ENCODE results near the gene IL22RA2. TPM values are rescaled to one million over a fixed set of nuclear protein-coding genes. Genes with fewer than 3 reads are reported as not detected.

The IL22RA2 gene
- total and polyA plus RNA-seq, 4 donors: 0.05 TPM; not detected in 3

DNA sequence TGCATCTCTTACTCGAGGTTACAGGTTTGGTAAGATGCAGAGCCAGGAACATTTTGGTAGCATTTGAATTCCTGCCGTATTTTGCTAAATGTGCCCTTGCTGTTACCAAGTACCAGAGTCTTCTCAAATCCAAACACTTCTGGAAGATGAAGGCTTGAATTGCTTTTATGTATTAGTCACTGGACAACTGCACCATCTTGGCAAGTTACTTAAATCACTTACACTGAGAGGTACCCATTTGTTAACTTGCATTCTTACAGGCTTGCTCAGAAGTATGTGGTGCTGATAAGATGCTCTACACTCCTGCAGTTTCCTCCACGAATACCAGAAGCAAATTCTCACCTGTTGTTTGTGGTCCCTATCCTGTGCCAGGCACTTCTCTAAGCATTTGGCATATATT, 12.7 kb downstream of the IL22RA2 start:
- Histone ChIP-seq H3K27ac (ENCODE audit: low read depth in 1 of 2, low read length in 2 of 2) (no peak overlapping the region), H3K9me3 (ENCODE audit: control insufficient read depth in 4 of 4, low read length in 3 of 4) (no peaks in the 10 kb centered on the region), H3K27me3 (ENCODE audit: control insufficient read depth in 4 of 4, insufficient read depth in 4 of 4, low read length in 3 of 4) (peaks cover 0 to 5% (median 0%) of the 10 kb centered on the region in 4 donors), H3K36me3 (ENCODE audit: control insufficient read depth in 4 of 4, insufficient read depth in 3 of 4, low read depth in 1 of 4, low read length in 3 of 4) (no peaks in the 10 kb centered on the region), H3K4me1 (ENCODE audit: control insufficient read depth in 4 of 4, insufficient read depth in 4 of 4, low read length in 3 of 4) (no peaks in the 10 kb centered on the region), H3K9ac (ENCODE audit: low read depth in 1 of 2, low read length in 2 of 2) (no peak overlapping the region), H3K4me3 (ENCODE audit: low read depth in 1 of 3, low read length in 3 of 3) (no peak overlapping the region)
- TF ChIP-seq NR2F2 (IDR thresholded peaks at IDR 0.05) (no peak), YY1 (IDR thresholded peaks at IDR 0.05) (no peak), SP1 (IDR thresholded peaks at IDR 0.05) (no peak), FOXA2 (IDR thresholded peaks at IDR 0.05) (no peak), TAF1 (conservative IDR thresholded peaks at IDR 0.05) (no peak), JUND (IDR thresholded peaks at IDR 0.05) (no peak), RXRA (IDR thresholded peaks at IDR 0.05) (no peak), HNF4G (IDR thresholded peaks at IDR 0.05) (no peak), CTCF (IDR thresholded peaks at IDR 0.05; ENCODE audit: low read depth, low read length, missing input control) (no peak), HNF4A (conservative IDR thresholded peaks at IDR 0.05) (no peak), GABPA (IDR thresholded peaks at IDR 0.05 in 1 of 2, conservative IDR thresholded peaks at IDR 0.05 in 1 of 2) (no peak), FOXA1 (IDR thresholded peaks at IDR 0.05) (no peak), REST (IDR thresholded peaks at IDR 0.05) (no peak), RAD21 (IDR thresholded peaks at IDR 0.05) (no peak), EGR1 (IDR thresholded peaks at IDR 0.05; ENCODE audit: low read depth in 2 of 2) (no peak), MAX (IDR thresholded peaks at IDR 0.05) (no peak)
- TF ChIP-seq, protein P1, sequence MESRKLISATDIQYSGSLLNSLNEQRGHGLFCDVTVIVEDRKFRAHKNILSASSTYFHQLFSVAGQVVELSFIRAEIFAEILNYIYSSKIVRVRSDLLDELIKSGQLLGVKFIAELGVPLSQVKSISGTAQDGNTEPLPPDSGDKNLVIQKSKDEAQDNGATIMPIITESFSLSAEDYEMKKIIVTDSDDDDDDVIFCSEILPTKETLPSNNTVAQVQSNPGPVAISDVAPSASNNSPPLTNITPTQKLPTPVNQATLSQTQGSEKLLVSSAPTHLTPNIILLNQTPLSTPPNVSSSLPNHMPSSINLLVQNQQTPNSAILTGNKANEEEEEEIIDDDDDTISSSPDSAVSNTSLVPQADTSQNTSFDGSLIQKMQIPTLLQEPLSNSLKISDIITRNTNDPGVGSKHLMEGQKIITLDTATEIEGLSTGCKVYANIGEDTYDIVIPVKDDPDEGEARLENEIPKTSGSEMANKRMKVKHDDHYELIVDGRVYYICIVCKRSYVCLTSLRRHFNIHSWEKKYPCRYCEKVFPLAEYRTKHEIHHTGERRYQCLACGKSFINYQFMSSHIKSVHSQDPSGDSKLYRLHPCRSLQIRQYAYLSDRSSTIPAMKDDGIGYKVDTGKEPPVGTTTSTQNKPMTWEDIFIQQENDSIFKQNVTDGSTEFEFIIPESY (IDR thresholded peaks at IDR 0.05): no peak
- TF ChIP-seq, protein P2, sequence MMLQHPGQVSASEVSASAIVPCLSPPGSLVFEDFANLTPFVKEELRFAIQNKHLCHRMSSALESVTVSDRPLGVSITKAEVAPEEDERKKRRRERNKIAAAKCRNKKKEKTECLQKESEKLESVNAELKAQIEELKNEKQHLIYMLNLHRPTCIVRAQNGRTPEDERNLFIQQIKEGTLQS (IDR thresholded peaks at IDR 0.05): no peak
- DNase-seq (ENCODE audit: low spot score): no peak
- 61% methylated on average over 3 of the region's 3 CpGs for WGBS
